ENCODE data around the gene SOX6.

SOX6 gene

DNA sequence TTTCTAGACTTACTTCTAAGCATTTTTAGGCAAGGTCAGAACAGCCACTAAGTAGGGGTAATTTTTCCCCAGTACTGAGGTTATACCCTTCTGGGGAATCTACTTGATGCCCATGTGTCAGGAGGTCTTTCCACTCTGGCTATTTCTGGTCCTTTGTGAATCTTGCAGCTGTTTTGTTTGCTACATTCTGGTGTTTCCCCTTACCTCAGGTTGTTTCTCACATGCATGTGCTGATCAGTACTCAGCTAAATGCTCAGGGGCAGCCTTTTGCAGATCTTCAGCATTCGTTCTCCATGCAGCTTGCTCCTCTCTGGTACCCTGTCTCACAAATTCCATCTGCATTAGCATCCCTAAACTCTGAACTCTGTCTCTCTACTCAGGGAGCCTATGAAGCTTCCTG, 303.6 kb downstream of the SOX6 start:
- TF ChIP-seq CTCF (IDR thresholded peaks at IDR 0.05; ENCODE audit: low read depth, low read length, missing control alignments): no peak
- no peak for DNase-seq (ENCODE audit: extremely low read depth, low read depth)
- H3K4me3 ChIP-seq (replicated peaks; ENCODE audit: low read depth, low read length): no peak overlapping the region

GRCh38 chr11:16049611-16050010, 306.7 kb downstream of the SOX6 start:
- no peak overlapping the region for H3K4me3 ChIP-seq (replicated peaks; ENCODE audit: low read depth, low read length)
- TF ChIP-seq CTCF (IDR thresholded peaks at IDR 0.05; ENCODE audit: low read depth, low read length, missing control alignments): no peak
- no peak for DNase-seq (ENCODE audit: extremely low read depth, low read depth)

GRCh38 chr11:16047073-16047472, 309.3 kb downstream of the SOX6 start:
- DNase-seq (ENCODE audit: extremely low read depth, low read depth): no peak
- no peak overlapping the region for H3K4me3 ChIP-seq (replicated peaks; ENCODE audit: low read depth, low read length)

DNA sequence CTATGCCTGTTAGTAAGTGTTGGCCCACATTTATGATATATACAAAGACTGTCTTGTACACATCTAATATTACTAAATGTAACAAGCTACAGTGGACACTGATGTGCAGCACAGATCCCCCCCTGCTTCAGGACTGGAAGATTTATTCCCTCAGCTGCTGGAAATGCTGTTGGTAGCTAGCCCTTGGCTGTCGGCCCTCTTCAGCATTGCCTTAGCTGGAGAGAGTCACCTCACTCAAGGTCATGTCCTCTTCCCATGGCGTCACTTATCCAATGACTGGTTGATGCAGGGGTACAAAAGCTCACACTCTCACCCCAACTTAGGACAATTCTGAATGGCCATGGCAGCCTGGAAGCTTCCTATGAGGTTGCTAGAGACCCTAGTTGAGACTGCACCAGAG, 312.7 kb downstream of the SOX6 start:
- no peak overlapping the region for H3K4me3 ChIP-seq (replicated peaks; ENCODE audit: low read depth, low read length)
- DNase-seq (ENCODE audit: extremely low read depth, low read depth): no peak
- TF ChIP-seq CTCF (IDR thresholded peaks at IDR 0.05; ENCODE audit: low read depth, low read length, missing control alignments): no peak

More at GRCh38 chr11:16047073-16047472, 309.3 kb downstream of the SOX6 start:
- TF ChIP-seq CTCF (IDR thresholded peaks at IDR 0.05; ENCODE audit: low read depth, low read length, missing control alignments): no peak

DNA sequence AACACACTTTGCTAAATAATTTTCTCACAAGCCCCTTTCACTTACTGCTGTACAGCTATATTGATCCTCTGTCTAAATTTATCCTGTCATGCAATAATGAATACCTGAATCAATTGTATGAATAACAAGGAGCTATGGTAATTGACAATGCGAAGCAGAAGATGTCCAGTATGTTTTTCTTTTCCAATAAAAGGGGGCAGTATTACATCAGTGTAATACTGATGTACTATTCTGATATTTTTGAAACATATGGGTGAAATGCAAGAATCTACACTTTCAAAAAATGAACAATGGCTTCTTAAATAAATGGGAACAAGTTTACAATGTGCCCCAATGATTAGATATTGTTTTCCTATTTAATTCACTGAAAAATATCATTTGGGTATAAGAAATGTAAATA, 315.1 kb downstream of the SOX6 start:
- no peak overlapping the region for H3K4me3 ChIP-seq (replicated peaks; ENCODE audit: low read depth, low read length)
- no peak for DNase-seq (ENCODE audit: extremely low read depth, low read depth)
- no peak for TF ChIP-seq CTCF (IDR thresholded peaks at IDR 0.05; ENCODE audit: low read depth, low read length, missing control alignments)

- no peak for DNase-seq (ENCODE audit: extremely low read depth, low read depth)
- no peak overlapping the region for H3K4me3 ChIP-seq (replicated peaks; ENCODE audit: low read depth, low read length)
- no peak for TF ChIP-seq CTCF (IDR thresholded peaks at IDR 0.05; ENCODE audit: low read depth, low read length, missing control alignments)
Measured at GRCh38 chr11:16040151-16040550, 316.2 kb downstream of the SOX6 start.

- no peak for TF ChIP-seq CTCF (IDR thresholded peaks at IDR 0.05; ENCODE audit: low read depth, low read length, missing control alignments)
- DNase-seq (ENCODE audit: extremely low read depth, low read depth): no peak
- no peak overlapping the region for H3K4me3 ChIP-seq (replicated peaks; ENCODE audit: low read depth, low read length)
Measured at GRCh38 chr11:16037179-16037578, 319.2 kb downstream of the SOX6 start.

Measured in HFF-Myc (cell line).